CD4-positive, alpha-beta T cell treated with Interleukin-12 subunit alpha and Interleukin-12 subunit beta, for 1 hour (primary cell): ENCODE measurements around the gene ATP1A4.

Experiments
- DNase-seq: peaks from one replicate; pipeline ENCODE4 v3.0.0-alpha.2; 2020

Gene ATP1A4

DNA sequence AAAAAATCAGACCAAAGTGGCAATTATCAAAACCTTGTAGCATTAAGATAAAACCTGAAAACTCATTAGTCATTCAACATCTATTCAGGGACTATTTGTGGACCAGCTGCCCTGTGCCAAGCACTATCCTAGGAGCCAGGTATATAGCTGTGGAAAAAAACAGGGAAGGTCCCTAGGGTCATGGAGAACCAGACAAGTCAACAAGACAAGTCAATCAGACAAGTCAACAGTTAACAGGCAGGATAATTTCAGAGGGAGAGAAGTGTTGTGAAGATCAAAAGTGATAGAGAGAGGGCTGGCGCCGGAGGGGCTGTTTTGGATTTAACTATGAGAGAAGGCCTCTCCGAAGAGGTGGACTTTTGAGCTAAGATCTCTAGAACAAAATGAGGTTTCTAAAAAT lies 3.3 kb upstream of the ATP1A4 start:
- DNase-seq: no peak

DNA sequence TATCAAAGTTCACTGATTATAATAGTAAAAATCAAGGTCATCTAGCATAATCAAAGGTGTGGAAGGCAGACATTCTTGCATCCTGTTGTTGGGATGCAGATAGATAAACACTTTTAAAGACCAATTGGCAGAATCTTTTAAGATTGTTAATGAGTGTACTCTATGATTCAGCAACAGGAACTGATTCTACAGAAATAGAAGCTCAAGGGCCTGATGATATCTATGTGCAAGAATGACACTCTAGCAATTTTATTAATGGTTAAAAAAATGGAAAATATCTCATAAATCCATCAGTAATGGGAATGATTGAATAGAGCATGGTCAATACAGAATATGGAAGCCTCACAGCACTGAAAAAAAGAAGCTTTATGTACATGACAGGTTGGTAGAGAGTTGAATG lies 2.2 kb upstream of the ATP1A4 start:
- no peak for DNase-seq

GRCh38 chr1:160149716-160150115 lies 1.7 kb upstream of the ATP1A4 start:
- no peak for DNase-seq

- DNase-seq: no peak
Measured at GRCh38 chr1:160154790-160155189, 3.4 kb downstream of the ATP1A4 start.

DNA sequence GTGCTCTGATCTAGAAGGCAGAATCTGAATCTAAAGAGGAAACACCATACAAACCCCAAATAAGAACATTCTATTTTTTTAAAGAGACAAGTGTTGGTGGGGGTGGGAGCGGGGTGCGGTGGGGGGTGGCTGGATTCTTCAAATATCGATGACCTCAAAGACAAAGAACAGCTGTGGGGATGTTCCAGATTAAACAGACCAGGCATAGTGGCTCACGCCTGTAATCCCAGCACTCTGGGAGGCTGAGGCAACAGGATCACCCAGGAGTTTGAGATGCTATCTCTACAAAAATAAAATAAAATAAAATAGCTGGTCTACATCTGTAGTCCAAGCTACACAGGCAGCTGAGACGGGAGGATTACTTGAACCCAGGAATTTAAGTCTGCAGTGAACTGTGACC lies 5.0 kb downstream of the ATP1A4 start:
- no peak for DNase-seq

DNA sequence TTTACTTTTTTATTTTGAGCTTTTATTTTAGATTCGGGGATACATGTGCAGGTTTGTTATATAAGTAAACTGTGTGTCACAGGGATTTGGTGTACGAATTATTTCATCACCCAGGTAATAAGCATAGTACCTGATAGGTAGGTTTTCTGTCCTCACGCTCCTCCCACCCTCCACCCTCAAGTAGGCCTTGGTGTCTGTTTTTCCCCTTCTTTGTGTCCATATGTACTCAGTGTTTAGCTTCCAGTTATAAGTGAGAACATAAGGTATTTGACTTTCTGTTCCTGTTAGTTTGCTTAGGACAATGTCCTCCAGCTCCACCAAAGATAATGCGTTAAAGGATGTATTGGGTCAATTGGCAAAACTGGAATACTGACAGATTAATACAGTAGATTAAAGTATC lies 5.8 kb downstream of the ATP1A4 start:
- no peak for DNase-seq

GRCh38 chr1:160158031-160158430 lies 6.6 kb downstream of the ATP1A4 start:
- DNase-seq: no peak

GRCh38 chr1:160158534-160158933 lies 7.1 kb downstream of the ATP1A4 start:
- DNase-seq: no peak

DNA sequence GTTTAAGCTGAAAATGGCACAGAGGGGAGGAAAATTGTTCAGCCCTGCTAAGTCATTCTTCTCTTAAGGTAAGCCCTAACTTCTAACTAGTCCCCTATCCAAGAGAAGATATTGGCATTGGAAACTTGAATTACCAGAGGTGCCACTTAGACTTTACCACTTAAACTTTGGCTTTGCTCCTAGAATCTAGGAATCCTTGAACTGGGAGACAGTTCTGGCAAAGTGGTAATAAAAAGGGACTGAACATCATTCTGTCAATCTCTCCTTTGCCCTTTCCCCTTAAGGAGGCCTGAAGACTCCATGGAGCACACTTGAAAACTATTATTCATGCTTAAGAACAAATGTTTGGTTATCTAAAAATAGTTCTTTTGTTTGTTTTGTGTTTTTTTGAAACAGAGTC lies 8.4 kb downstream of the ATP1A4 start:
- DNase-seq: no peak

DNA sequence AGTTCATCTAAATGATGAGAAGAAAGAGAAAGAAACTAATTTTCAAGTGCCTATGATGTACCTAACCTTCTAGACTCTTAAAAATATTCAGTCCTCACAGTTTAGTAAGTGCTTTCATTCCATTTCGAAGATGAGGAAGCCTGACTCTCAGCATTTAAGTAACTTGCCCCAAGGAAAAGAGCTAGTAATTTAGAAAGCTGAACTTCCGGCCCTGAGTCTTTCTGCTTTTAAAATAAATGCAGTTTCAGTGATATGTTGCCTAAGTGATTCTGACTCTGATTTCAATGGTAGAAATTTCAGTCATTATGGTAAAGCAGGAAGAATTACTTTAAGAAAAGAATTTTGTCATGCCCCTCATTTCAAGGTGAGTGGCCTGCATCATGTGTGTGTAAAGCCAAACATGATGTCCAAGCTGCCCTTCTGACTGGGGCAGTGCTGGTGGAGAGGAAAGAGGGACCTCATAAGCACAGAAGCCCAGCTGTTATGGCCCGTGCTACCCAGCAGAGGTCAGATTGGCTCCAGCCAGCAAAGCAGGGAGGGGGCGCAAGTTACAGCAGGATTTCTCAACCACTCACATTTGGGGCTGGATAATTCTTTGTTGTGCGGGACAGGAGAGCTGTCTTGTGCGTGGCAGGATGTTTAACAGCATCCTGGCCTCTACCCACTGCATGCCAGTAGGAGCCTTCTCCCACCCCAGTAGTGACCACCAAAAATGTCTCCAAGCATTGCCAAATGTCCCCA lies 10.7 kb downstream of the ATP1A4 start:
- DNase-seq: no peak

DNA sequence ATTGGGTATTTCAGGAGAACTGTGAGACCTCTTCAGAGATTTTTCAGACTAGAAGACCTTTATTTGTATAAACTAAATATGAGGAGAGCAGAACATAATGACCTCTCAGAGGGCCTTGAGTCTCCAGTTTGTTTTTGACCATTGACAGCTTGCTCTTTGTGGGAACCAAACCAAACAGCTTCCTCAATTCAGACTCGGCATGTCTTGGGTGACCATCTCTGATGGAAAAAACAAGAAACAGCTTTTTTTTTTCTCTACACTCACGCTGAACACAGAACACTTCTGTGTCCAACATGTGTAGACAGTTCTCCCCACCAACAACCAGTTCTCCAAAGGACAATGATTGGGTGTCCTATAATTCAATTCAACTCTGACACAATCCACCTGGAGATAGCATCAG lies 11.5 kb downstream of the ATP1A4 start:
- no peak for DNase-seq

DNA sequence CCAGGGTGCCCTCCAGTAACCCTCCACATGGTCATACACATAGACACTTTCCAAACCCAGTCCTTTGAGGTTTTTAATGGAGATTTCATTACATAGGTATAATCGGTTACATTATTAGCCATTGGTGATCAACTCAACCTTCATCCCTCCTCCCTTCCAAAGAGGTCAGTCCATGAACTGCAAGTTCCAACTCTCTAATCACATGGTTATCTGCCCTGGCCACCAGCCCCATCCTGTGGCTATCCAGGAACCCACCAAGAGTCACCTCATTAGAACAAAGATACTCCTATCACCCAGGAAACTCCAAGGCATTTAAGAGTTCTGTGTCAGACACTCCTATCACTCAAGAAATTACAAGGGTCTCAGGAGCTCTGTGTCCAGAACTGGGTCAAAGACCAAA lies 12.2 kb downstream of the ATP1A4 start:
- DNase-seq: no peak

- no peak for DNase-seq
Measured at GRCh38 chr1:160164121-160164520, 12.7 kb downstream of the ATP1A4 start.

GRCh38 chr1:160166166-160166868 lies 14.9 kb downstream of the ATP1A4 start:
- no peak for DNase-seq

DNA sequence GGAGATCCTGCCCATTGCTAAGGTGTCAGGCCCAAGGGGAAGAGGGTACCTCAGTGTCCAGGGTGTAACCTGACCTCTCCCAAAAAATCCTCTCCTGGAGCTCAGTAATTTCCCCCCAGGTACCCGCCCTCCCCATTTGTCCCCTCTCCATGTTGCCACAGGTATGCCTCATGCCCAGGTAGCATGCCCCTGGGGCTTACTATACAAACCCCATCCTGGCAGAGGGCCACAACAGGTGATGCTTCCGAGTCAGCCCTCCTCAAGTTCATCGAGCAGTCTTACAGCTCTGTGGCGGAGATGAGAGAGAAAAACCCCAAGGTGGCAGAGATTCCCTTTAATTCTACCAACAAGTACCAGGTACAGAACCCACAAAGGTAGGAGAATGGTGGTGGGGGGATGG lies 15.7 kb downstream of the ATP1A4 start:
- DNase-seq: no peak

- DNase-seq: no peak
Measured at GRCh38 chr1:160167580-160167979, 16.2 kb downstream of the ATP1A4 start.

DNA sequence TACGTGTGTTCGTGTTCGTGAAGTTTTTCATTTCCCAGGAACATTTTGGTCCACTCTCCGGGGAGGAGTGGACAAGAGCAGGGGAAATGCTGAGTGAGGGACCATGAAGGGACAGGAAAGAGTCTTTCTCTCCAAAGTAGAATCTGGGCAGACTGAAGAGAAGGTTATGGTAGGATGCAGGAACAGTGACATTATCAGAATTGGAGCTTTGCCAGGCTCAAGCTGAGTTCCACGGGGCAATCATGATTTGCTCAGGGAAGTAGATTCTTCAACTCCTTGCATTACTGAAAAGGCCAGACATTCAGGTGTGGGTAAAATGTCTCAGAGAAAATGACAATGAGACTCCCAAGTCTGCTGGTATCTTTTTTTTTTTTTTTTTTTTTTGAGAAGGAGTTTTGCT lies 16.6 kb downstream of the ATP1A4 start:
- no peak for DNase-seq

DNA sequence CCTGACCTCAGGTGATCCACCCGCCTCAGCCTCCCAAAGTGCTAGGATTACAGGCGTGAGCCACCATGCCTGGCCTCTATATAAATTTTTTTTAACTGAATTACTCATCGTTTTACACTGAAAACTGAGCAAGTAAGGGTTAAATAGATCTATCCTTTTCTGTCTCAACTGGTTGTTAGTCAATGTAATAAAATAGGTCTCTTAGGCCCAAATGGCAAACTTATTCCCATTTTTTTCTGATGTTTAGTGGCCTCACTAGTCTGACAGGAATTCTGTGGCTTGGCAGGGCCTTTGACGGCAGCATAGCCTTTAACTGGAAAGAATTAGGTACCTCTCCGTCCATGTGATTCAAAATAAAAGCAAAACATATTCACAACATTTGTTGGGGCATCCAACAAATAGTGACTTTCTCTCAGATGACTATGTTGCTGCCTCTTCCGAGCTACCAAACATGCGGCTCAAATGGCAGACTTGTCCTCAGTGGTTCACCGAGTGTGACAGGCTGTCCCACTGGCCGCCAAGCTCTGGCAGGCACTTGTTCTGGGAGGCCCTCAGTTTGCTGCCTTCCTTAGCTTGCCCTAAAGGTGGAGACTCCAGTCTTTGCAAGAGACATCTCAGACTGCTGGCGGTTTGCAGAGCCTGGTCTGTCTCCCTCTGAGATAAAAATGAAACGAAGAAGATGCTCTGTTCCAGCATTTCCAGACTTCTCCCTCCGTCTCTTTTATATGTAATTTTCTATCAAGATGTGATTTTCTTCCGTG lies 17.4 kb downstream of the ATP1A4 start:
- no peak for DNase-seq

GRCh38 chr1:160169553-160170399 lies 18.4 kb downstream of the ATP1A4 start:
- DNase-seq: no peak

GRCh38 chr1:160171354-160171753 lies 20.0 kb downstream of the ATP1A4 start:
- DNase-seq: no peak

- DNase-seq: no peak
Measured at GRCh38 chr1:160171980-160172379, 20.6 kb downstream of the ATP1A4 start.

- DNase-seq: no peak
Measured at GRCh38 chr1:160177231-160177630, 25.8 kb downstream of the ATP1A4 start.

DNA sequence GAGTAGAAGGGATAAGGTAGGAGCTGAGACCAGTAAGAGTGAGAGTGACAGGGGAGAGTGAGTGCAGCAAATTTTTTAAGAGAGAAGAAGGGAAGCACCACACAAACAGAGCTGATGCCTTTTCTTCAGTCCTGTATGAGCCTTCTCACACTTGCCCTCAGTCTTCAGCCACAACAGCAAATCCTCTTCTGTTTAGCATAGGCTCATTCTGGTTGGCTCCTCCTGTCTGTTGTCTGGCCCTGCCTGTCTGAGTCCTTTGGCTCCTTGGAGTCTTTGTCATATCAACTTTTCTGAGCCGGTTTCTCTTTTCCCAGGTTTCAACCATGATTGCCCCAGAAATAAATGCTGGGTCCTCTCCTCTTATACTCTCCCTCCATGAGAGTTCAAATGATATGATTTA lies 26.3 kb downstream of the ATP1A4 start:
- DNase-seq: no peak
